Thyroid gland (tissue), 4 donors: Measurements from ENCODE around the gene PSMD9. TPM values are rescaled to one million over a fixed set of nuclear protein-coding genes. Genes with fewer than 3 reads are reported as not detected.
"Not testable (repeated sequence)": the region's sequence is repeated elsewhere in the genome, so short reads cannot be mapped to it uniquely, and the experiment has no call there.

Experiments
- DNase-seq, 2 donors: peaks; one replicate each; pipeline ENCODE4 v3.0.0-alpha.2; 2019
- H3K27ac ChIP-seq, 3 donors: fragments of 200-600 bp; sonication (generic); 1 replicate in 2 of 3; 2 replicates in 1 of 3; pipeline ENCODE4 v1.5.1; 2016 to 2019; ENCODE audit warnings: mild to moderate bottlenecking in 1 of 3, moderate library complexity in 1 of 3
- H3K27me3 ChIP-seq: fragments of 200-600 bp; sonication (generic); one replicate; pipeline ENCODE4 v1.5.1; 2019
- H3K36me3 ChIP-seq, 2 donors: fragments of 200-600 bp; sonication (generic); one replicate each; pipeline ENCODE4 v1.5.1; 2016 to 2019
- H3K4me1 ChIP-seq, 2 donors: fragments of 200-600 bp; sonication (generic); one replicate each; pipeline ENCODE4 v1.5.1; 2017 to 2019
- H3K4me3 ChIP-seq, 3 donors: fragments of 200-600 bp; sonication (generic); replicated peaks in 1 of 3; 1 replicate in 2 of 3; 2 replicates in 1 of 3; pipeline ENCODE4 v1.5.1; 2016; ENCODE audit warnings: mild to moderate bottlenecking in 1 of 3
- H3K9me3 ChIP-seq: fragments of 200-600 bp; sonication (generic); one replicate; pipeline ENCODE4 v1.5.1; 2017
- CTCF ChIP-seq, 6 experiments: fragments of 200-600 bp in 3 of 6; fragments of 450-650 bp in 3 of 6; sonication (generic) in 3 of 6; IDR thresholded peaks; one replicate each; pipeline ENCODE4 v1.5.1; 2016 to 2019; ENCODE audit warnings: antibody characterized with exemption in 6 of 6, mild to moderate bottlenecking in 2 of 6, inconsistent platforms in 1 of 6, moderate library complexity in 1 of 6
- POLR2A ChIP-seq, 2 donors: fragments of 450-650 bp; IDR thresholded peaks; one replicate each; pipeline ENCODE4 v1.6.1; 2017; ENCODE audit warnings: antibody characterized with exemption in 2 of 2, mild to moderate bottlenecking in 2 of 2, moderate library complexity in 1 of 2
- WGBS, 2 donors: methylation state at CpG; one replicate each; pipeline ENCODE4 v1.1.5; 2017; 5-methylcytosine and 5-hydroxymethylcytosine counted together
- intact Hi-C: fragments of 100-400 bp; cut with DNase I; formaldehyde crosslinking; loops from one replicate; pipeline ENCODE4 v1.15.1; 2023
- total RNA-seq, 4 donors: library from RNA; depleted of rRNA; stranded (reverse); fragments of >200 nt; gene quantifications; one replicate each; pipeline ENCODE4 v1.2.3, GENCODE V29; 2016

The PSMD9 gene
- total RNA-seq, 4 donors from 2014 or later = 67.9 to 149 (median 97.4) TPM

- 78% methylated on average over 10 of the region's 10 CpGs for WGBS, 2 donors
- intact Hi-C loops = no loop called here
- H3K36me3 ChIP-seq = no peaks in the 10 kb centered on the region
- no peaks in the 10 kb centered on the region for H3K27me3 ChIP-seq
- peak overlapping the region; percentile 53 to 76 (median 64) for H3K27ac ChIP-seq
- no peak for DNase-seq
- TF ChIP-seq POLR2A (IDR thresholded peaks at IDR 0.05) (no peak), CTCF (IDR thresholded peaks at IDR 0.05) (no peak)
- H3K4me1 ChIP-seq = peaks cover 0 to 16% of the 10 kb centered on the region in 2 donors
- H3K4me3 ChIP-seq = no peak overlapping the region
- no peaks in the 10 kb centered on the region for H3K9me3 ChIP-seq
Observed at GRCh38 chr12:121858318-121858661, 30.3 kb upstream of the PSMD9 start.

- Histone ChIP-seq H3K27me3 (no peaks in the 10 kb centered on the region), H3K36me3 (no peaks in the 10 kb centered on the region), H3K4me3 (no peak within 1 kb of the TSS), H3K4me1 (peaks cover 0 to 16% of the 10 kb centered on the region in 2 donors), H3K27ac (peak within 1 kb of the TSS; percentile 53 to 76 (median 64)), H3K9me3 (no peaks in the 10 kb centered on the region)
- TF ChIP-seq POLR2A (IDR thresholded peaks at IDR 0.05) = no peak
- no peak for TF ChIP-seq CTCF (IDR thresholded peaks at IDR 0.05)
- intact Hi-C loops = no loop called here
- DNase-seq = peak; percentile 16 to 33
- WGBS, 2 donors = 74 to 76% methylated on average over 13 to 16 of the region's 16 CpGs
Observed at GRCh38 chr12:121858662-121859572, 29.7 kb upstream of the PSMD9 start, which contains the start of gene HPD. TSS of gene HPD (minus strand) at chr12:121858859. CDS start at chr12:121858823, 36 bp downstream.

DNA sequence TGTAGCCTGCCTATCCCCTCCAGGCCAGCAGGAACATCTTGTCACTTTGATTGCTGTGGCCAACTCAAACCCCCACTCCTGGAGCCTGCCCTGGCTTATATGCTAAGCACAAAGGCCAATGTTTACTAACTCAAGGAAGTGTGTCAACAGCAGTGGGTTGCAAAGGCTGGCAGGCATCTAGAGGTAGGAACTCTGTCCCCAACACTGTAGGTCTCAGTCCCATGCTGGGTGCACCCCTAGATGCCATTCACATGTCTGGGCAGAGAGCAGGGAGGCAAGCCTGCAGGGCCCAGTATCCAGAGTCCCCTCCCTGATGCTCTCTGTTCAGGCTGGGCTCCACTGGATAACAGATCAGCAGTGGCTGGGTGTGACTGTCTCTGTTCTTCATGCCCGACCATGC is 28.3 kb upstream of the PSMD9 start:
- intact Hi-C loops = no loop called here
- WGBS, 2 donors = 83 to 100% methylated on average over 1 of the region's 1 CpG
- peak overlapping the region in 1 of 3 donors; percentile 25 for H3K27ac ChIP-seq

DNA sequence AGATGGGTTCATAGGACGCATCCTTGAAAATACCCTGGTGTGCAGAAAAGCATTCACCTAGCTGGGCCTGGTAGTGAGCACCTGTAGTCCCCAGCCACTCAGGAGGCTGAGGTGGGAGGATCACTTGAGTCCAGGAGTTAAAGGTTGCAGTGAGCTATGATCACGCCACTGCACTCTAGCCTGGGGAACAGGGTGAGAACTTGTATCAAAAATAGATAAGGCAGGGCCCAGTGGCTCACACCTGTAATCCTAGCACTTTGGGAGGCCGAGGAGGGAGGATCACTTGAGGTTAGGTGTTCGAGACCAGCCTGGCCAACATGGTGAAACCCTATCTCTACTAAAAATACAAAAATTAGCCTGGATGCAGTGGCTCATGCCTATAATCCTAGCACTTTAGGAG is 27.9 kb upstream of the PSMD9 start:
- H3K4me3 ChIP-seq, H3K27me3 ChIP-seq, intact Hi-C loops, DNase-seq, H3K9me3 ChIP-seq, H3K27ac ChIP-seq, H3K36me3 ChIP-seq: not testable (repeated sequence)
- WGBS, 2 donors = 96 to 98% methylated on average over 4 of the region's 4 CpGs
- peaks cover 0 to 16% of the 10 kb centered on the region in 2 donors for H3K4me1 ChIP-seq

More for the DNA sequence above, 28.3 kb upstream of the PSMD9 start:
- DNase-seq = no peak
- H3K9me3 ChIP-seq = no peaks in the 10 kb centered on the region
- H3K4me3 ChIP-seq = no peak overlapping the region
- H3K36me3 ChIP-seq = no peaks in the 10 kb centered on the region
- H3K27me3 ChIP-seq = no peaks in the 10 kb centered on the region
- TF ChIP-seq CTCF (IDR thresholded peaks at IDR 0.05) = no peak
- no peak for TF ChIP-seq POLR2A (IDR thresholded peaks at IDR 0.05)
- H3K4me1 ChIP-seq = peaks cover 0 to 16% of the 10 kb centered on the region in 2 donors

- no peaks in the 10 kb centered on the region for H3K27me3 ChIP-seq
- DNase-seq = peak in 1 of 2 donors; percentile 10
- WGBS, 2 donors = 13 to 19% methylated on average over 11 of the region's 11 CpGs
- H3K36me3 ChIP-seq = no peaks in the 10 kb centered on the region
- H3K4me3 ChIP-seq = no peak overlapping the region
- intact Hi-C loops = no loop called here
- no peak for TF ChIP-seq POLR2A (IDR thresholded peaks at IDR 0.05)
- TF ChIP-seq CTCF (IDR thresholded peaks at IDR 0.05) = no peak
- no peak overlapping the region for H3K27ac ChIP-seq
- peaks cover 0 to 16% of the 10 kb centered on the region in 2 donors for H3K4me1 ChIP-seq
- no peaks in the 10 kb centered on the region for H3K9me3 ChIP-seq
Observed at GRCh38 chr12:121861636-121862254, 26.8 kb upstream of the PSMD9 start.
